ENCODE measurements around the gene KCNN4.

The KCNN4 gene

GRCh38 chr19:43754503-43755255, 26.1 kb downstream of the KCNN4 start, which contains the start of gene SMG9:
Gene SMG9, minus strand, starts transcription at chr19:43754962. Its CDS starts 4,221 bp downstream, at chr19:43750741.
- H3K4me3 ChIP-seq: peak within 1 kb of the TSS; percentile 47 to 72 (median 63)
- H3K27ac ChIP-seq: peak within 1 kb of the TSS; percentile 44 to 99 (median 94)

GRCh38 chr19:43754253-43754502, 26.6 kb downstream of the KCNN4 start:
- H3K27ac ChIP-seq: peak overlapping the region; percentile 44 to 99 (median 94)

GRCh38 chr19:43752287-43752875, 28.4 kb downstream of the KCNN4 start:
- Histone ChIP-seq H3K4me3 (no peak overlapping the region), H3K27ac (peak overlapping the region in 15 of 21 experiments; percentile 4 to 99 (median 95))

More at GRCh38 chr19:43754253-43754502, 26.6 kb downstream of the KCNN4 start:
- peak overlapping the region; percentile 47 to 72 (median 63) for H3K4me3 ChIP-seq

- no peak overlapping the region for H3K4me3 ChIP-seq
- peak overlapping the region in 6 of 21 experiments; percentile 9 to 96 (median 94) for H3K27ac ChIP-seq
Measured at GRCh38 chr19:43751466-43752220, 29.1 kb downstream of the KCNN4 start.

DNA sequence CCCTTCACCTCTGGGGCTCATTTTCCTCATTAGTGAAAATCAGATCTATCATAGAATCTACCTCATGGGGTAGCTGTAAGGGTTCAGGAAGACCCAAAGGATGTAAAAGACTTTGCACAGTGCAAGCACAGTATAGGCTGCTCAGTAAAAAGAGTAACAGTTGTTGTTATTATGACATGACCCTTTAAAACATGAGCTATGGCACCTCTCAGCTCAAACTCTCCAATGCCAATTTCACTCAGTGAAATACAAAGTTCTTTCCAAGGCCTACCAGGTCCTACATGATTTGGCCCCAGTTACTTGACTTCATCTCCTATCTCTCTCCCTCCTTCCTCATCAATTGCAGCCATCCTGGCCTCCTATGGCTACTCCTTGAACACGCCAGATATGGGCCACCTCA, 30.9 kb downstream of the KCNN4 start:
- Histone ChIP-seq H3K4me3 (no peak overlapping the region), H3K27ac (peak overlapping the region in 1 of 21 experiments; percentile 43)

DNA sequence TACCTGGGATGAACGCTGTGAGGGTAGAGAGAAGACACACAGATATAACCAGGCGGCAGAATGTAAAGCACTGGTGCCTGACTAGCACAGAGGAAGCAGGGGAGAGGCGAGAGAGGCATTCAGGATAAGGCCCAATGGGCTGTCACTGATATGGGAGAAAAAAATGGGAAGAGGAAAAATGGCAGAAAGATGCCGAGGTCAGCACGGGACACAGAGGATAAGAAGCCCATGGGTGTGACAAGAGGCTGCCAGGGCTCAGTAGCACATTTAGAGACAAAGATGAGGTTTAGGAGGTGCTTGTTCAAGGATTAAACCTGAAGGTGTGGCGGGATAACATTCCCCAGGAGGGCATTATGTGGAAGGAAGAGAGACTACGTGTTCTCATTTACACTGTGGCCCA, 31.6 kb downstream of the KCNN4 start:
- Histone ChIP-seq H3K4me3 (no peak overlapping the region), H3K27ac (peak overlapping the region in 2 of 21 experiments; percentile 10 to 43)

DNA sequence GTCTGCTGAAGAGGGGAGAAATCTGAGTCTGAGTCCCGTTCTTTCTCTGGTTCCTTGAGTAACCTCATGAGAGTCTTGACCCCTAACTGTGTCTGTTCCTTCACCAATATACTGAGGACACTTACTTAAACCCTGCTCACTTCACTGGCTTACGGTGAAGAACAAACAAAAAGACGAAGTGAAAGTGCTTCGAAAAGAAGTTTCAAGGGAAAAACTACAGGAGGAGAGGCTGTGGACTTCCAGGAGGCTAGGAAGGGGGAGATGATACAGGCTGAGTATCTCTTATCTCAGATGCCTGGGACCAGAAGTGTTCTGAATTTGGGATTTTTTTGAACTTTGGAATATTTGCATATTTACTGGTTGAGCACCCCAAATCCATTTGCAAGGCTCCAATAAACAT, 32.1 kb downstream of the KCNN4 start:
- H3K27ac ChIP-seq: peak overlapping the region in 5 of 21 experiments; percentile 8 to 76 (median 43)
- no peak overlapping the region for H3K4me3 ChIP-seq

DNA sequence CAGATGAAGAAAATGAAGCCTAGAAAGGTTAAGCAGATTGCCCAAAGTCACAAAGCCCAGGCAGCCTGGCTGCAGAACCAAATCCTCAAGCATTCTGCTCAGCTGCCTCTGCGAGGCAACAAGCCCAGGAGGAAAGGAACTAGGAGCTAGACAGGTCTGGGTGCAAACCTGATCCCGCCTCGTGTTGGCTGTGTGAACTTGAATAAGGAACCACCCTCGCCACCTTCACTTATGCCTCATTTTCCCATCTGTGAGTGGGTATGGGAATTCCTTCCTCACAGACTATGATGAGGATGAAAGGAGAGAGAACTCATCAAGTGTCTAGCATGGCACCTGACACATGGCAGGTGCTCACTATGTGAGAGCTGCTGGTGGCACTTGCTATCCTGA, 32.6 kb downstream of the KCNN4 start:
- Histone ChIP-seq H3K27ac (peak overlapping the region in 5 of 21 experiments; percentile 8 to 76 (median 21)), H3K4me3 (no peak overlapping the region)

- Histone ChIP-seq H3K27ac (peak overlapping the region in 6 of 21 experiments; percentile 9 to 76 (median 36)), H3K4me3 (no peak overlapping the region)
Measured at GRCh38 chr19:43747557-43748204, 33.1 kb downstream of the KCNN4 start.

GRCh38 chr19:43743059-43743458, 37.7 kb downstream of the KCNN4 start:
- Histone ChIP-seq H3K4me3 (no peak overlapping the region), H3K27ac (no peak overlapping the region)

DNA sequence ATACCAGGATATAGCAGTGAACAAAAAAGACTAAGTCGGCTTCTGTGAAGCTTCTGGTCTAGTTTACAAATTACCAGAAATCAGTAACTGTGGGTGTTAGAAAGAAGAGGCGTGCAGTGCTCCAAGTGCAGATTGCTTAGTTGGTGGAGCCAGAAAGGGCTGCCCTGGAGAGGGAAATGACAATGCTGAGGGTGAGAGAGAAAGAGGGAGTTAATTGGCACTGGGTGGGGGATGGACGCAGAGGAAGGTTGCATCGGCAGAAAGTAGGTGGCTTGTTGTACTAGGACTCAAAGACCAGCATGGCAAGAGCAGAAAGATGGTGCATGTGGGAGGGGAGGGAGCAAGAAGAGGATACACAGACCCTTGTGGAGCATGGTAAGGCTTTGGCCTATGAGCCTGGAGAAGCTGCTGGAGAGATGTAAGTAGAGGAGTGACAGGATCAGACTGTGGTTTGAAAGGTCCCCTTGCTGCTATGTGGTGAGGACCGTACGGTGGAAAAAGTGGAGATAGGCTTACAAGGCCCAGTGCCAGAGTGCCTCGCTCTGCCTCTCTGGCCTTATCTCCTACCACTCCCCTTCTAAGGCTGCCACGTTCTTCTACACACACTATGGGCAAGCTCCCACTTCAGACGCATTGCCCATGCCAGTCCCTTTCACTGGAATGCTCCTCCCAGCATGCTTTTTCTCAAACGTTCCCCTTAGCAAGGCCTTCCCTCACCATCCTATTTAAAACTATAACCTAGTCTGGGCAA, 39.5 kb downstream of the KCNN4 start:
- peak overlapping the region in 1 of 21 experiments; percentile 67 for H3K27ac ChIP-seq
- no peak overlapping the region for H3K4me3 ChIP-seq

DNA sequence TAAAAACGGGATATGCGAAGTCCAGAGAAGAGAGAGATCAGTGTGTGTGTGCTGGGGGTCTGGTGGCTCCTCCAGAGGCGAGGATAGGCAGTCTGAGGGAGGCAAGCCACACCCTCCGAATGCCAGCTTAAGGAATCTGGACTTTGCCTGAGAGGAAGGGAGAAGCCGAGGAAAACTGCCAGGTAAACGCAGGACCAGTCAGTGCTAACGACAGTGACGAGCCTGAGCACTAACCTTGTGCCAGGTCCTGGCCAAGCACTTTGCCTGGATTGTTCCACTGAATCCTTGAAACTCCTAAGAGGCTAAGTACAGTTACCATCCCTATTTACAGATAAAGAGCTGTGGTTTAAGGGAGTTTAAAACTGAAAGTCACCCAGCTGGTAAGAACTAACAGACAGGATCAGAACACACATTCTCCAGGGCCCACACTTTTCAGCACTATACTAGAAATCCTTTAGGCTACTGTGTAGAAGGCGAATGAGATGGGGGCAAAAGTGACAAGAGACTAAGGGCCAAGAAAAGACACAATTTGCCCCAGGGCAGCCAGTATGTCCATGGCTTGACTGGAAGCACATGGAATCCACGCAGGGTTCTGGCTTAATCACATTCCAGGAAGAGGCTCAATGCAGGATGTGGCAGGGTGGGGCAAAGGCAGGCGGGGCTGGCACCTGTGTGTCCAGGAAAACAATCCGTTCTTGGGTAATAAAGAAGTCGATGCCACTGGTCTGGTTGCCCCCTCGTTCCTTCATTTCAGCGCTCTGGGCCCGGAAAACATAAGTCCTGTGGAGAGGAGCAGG, 41.1 kb downstream of the KCNN4 start:
- Histone ChIP-seq H3K4me3 (no peak overlapping the region), H3K27ac (peak overlapping the region in 13 of 21 experiments; percentile 4 to 81 (median 62))

DNA sequence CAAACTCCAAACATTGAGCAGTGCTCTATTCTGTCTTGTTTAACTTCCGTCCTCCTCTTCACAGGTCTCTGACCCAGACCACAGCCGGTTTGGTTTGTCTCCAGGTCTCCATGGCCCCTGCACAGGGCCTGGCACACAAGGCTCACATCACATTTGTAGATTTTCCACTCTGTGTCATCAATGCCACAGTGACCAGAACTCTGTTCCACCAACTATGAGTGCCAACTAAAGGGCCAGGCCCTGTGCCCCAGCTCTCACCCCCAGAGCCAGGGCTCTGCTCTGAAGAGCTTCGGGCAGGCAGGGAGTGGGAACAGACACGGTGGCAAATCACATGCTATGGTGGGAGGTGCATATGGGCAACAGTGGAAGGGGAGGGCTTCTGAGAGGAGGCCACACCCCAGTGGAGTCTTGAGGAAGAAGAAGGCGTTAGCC, 42.0 kb downstream of the KCNN4 start:
- peak overlapping the region in 12 of 21 experiments; percentile 4 to 81 (median 62) for H3K27ac ChIP-seq
- H3K4me3 ChIP-seq: no peak overlapping the region

DNA sequence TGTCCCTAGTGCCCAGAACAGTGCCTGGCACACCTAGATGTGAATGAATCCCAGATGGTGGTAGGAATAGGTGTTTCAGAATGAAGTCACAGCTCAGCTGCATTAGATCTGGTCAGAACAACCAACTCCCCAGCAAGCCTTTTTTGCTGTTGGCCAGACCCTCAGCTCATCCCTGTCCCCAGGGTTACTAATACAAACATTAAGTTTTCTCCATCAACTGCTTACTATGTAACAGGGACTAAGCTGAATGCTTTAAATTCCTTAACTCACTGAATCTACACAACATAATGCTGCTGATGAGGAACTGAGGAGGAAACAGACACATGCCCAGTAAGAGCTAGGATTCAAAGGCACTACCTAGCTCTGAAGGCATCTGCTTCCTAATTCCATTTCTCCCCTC, 44.8 kb downstream of the KCNN4 start:
- Histone ChIP-seq H3K27ac (peak overlapping the region in 1 of 21 experiments; percentile 27), H3K4me3 (no peak overlapping the region)

DNA sequence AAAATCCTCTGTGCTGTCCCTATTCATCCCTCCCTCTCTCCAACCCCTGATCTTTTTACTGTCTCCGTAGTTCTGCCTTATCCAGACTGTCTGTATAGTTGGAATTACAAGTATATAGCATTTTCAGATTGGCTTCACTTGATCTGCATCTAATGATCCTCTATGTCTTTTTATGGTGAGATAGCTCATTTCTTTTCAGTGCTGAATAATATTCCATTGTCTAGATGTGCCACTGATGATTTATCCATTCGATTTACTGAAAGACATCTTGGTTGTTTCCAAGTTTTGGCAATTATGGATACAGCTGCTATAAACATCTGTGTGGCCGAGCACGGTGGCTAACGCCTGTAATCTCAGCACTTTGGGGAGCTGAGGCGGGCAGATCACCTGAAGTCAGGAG, 45.8 kb downstream of the KCNN4 start:
- Histone ChIP-seq H3K4me3 (no peak overlapping the region), H3K27ac (no peak overlapping the region)

DNA sequence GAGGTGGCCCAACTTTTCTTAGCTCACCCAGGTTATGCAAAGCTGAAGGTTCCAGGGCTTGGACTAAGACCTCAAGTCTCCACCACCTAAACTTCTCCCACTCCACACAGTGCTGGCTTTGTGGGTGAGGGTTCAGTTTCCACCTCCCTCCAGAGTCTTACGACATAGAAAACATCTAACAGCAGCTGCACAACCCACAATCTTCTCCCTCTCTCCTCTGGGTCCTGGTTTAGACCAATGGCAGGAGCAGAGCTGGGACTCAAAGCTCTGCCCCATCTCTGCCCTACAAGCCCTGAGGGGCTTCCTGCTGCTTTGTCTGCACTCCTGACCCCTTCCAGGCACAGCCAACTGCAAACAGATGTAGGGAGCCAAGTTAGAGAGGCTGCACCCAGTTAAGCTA, 48.9 kb downstream of the KCNN4 start:
- no peak overlapping the region for H3K4me3 ChIP-seq
- H3K27ac ChIP-seq: peak overlapping the region in 1 of 21 experiments; percentile 26

- H3K4me3 ChIP-seq: no peak overlapping the region
- no peak overlapping the region for H3K27ac ChIP-seq
Measured at GRCh38 chr19:43731346-43731745, 49.4 kb downstream of the KCNN4 start.

GRCh38 chr19:43729919-43730318, 50.9 kb downstream of the KCNN4 start:
- Histone ChIP-seq H3K4me3 (no peak overlapping the region), H3K27ac (no peak overlapping the region)

DNA sequence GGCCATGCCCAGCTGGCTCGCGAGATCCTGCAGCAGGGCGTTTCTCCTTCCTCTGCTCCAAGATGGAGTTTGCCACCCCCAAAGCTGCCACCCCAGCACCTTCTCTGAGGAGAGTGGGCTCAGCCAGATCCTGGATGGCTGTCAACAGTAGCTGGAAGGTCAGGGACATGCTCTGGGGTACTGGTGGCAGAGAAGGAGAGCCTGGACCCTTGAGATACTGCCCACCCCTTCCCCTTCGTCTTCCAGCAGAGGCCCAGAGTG, 53.2 kb downstream of the KCNN4 start:
- H3K27ac ChIP-seq: no peak overlapping the region
- no peak overlapping the region for H3K4me3 ChIP-seq
